ENCODE measurements around the gene CRHBP. TPM values are rescaled to one million over a fixed set of nuclear protein-coding genes. Genes with fewer than 3 reads are reported as not detected.

The CRHBP gene
- total RNA-seq, 1 experiment from 2014 or later, result not detected

DNA sequence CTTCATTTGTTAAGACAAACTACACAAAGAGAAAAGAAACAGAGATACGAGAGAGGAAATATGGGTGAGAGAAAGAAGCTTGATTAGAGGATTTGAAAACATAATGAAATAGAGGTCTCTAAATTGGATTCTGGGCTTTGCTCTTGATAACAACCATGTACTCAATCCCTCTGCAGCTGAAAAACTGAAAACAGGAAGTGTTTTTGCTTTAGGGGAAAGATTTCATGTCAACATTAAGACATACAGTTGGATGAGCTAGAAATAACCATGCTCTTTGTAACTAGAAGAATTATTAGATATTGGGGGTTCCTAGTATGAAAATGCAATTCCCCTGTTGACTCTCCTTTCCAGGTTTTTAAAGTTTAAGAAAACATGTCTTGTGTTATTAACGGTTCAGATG is 21.9 kb downstream of the CRHBP start:
- BruUV-seq (replicated peaks), result no TSS peak
- no peak overlapping the region for H3K27ac Mint-ChIP-seq (ENCODE audit: unreplicated experiment)

DNA sequence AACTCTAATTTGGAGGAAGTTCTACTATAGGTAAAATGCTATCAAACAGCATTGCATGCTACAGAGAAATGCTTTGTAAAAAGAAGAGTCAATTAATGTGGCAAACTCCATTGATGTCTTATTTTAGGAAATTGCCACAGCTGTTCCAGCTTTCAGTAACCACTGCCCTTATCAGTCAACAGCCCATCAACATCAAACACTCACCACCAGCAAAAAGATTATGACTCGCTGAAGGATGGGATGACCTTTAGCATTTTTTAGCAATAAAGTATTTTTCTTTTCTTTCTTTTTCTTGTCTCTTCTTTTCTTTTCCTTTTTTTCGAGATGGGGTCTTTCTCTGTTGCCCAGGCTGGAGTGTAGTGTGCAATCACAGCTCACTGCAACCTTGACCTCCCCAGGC is 26.0 kb downstream of the CRHBP start:
- H3K4me3 Mint-ChIP-seq (ENCODE audit: low read depth, unreplicated experiment), result no peak overlapping the region
- CTCF ChIA-PET, result no interaction called here
- no peaks in the 10 kb centered on the region for H3K36me3 Mint-ChIP-seq (ENCODE audit: insufficient read depth, unreplicated experiment)
- no TSS peak for BruUV-seq (replicated peaks)
- no peak for DNase-seq
- no peaks in the 10 kb centered on the region for H3K27me3 Mint-ChIP-seq (ENCODE audit: unreplicated experiment)
- TF ChIP-seq, protein P1, sequence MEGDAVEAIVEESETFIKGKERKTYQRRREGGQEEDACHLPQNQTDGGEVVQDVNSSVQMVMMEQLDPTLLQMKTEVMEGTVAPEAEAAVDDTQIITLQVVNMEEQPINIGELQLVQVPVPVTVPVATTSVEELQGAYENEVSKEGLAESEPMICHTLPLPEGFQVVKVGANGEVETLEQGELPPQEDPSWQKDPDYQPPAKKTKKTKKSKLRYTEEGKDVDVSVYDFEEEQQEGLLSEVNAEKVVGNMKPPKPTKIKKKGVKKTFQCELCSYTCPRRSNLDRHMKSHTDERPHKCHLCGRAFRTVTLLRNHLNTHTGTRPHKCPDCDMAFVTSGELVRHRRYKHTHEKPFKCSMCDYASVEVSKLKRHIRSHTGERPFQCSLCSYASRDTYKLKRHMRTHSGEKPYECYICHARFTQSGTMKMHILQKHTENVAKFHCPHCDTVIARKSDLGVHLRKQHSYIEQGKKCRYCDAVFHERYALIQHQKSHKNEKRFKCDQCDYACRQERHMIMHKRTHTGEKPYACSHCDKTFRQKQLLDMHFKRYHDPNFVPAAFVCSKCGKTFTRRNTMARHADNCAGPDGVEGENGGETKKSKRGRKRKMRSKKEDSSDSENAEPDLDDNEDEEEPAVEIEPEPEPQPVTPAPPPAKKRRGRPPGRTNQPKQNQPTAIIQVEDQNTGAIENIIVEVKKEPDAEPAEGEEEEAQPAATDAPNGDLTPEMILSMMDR (IDR thresholded peaks at IDR 0.05; ENCODE audit: unreplicated experiment), result no peak
- H3K27ac Mint-ChIP-seq (ENCODE audit: unreplicated experiment), result no peak overlapping the region
- intact Hi-C loops (cut with micrococcal nuclease; ENCODE audit: unreplicated experiment), result no loop called here
- H3K4me1 Mint-ChIP-seq (ENCODE audit: low read depth, unreplicated experiment), result no peaks in the 10 kb centered on the region
- no peaks in the 10 kb centered on the region for H3K9me3 Mint-ChIP-seq (ENCODE audit: low read depth, unreplicated experiment)

More for the DNA sequence above, 21.9 kb downstream of the CRHBP start:
- no peak for DNase-seq
- H3K9me3 Mint-ChIP-seq (ENCODE audit: low read depth, unreplicated experiment), result no peaks in the 10 kb centered on the region
- peaks cover 26% of the 10 kb centered on the region for H3K27me3 Mint-ChIP-seq (ENCODE audit: unreplicated experiment)
- no peak overlapping the region for H3K4me3 Mint-ChIP-seq (ENCODE audit: low read depth, unreplicated experiment)
- H3K36me3 Mint-ChIP-seq (ENCODE audit: insufficient read depth, unreplicated experiment), result no peaks in the 10 kb centered on the region
- intact Hi-C loops (cut with micrococcal nuclease; ENCODE audit: unreplicated experiment), result no loop called here
- CTCF ChIA-PET, result interaction anchor here (1.0 kb wide), 1 partner anchor 9 kb away, joined by 4 read pairs; no protein-coding TSS in a partner anchor
- no peaks in the 10 kb centered on the region for H3K4me1 Mint-ChIP-seq (ENCODE audit: low read depth, unreplicated experiment)
- TF ChIP-seq, protein P1 (IDR thresholded peaks at IDR 0.05; ENCODE audit: unreplicated experiment), result no peak

DNA sequence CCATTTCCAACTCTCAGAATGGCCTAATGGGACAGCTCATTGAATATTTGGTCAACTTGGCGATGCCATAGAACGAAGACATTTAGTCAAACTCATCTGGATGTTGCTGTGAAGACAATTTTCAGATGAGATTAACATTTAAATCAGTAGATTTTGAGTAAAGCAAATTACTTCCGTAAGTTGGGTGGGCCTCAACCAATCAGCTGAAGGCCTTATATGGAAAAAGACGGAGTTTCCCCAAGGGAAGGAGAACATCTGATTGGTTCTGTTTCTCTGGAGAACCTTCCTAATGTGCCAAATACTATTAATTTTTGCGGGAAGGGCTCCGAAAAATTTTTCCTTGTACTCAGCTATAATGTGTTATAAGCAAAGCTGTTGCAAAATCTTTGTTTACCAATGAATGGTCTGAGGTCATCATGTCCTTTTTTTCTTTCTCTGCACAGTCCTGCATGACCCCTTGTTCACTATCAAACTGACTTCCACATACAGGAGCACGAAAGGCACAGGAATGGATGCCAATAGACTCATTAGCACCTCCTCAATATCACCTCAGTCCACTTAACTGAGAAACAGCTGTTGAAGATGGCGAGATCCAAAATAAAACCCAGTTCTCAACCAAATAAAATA is 27.8 kb downstream of the CRHBP start:
- no peak overlapping the region for H3K4me3 Mint-ChIP-seq (ENCODE audit: low read depth, unreplicated experiment)
- CTCF ChIA-PET, result no interaction called here
- H3K9me3 Mint-ChIP-seq (ENCODE audit: low read depth, unreplicated experiment), result no peaks in the 10 kb centered on the region
- TF ChIP-seq, protein P1 (IDR thresholded peaks at IDR 0.05; ENCODE audit: unreplicated experiment), result no peak
- DNase-seq, result no peak
- BruUV-seq (replicated peaks), result no TSS peak
- H3K4me1 Mint-ChIP-seq (ENCODE audit: low read depth, unreplicated experiment), result no peaks in the 10 kb centered on the region
- intact Hi-C loops (cut with micrococcal nuclease; ENCODE audit: unreplicated experiment), result no loop called here
- H3K27ac Mint-ChIP-seq (ENCODE audit: unreplicated experiment), result no peak overlapping the region
- H3K27me3 Mint-ChIP-seq (ENCODE audit: unreplicated experiment), result no peaks in the 10 kb centered on the region
- no peaks in the 10 kb centered on the region for H3K36me3 Mint-ChIP-seq (ENCODE audit: insufficient read depth, unreplicated experiment)

DNA sequence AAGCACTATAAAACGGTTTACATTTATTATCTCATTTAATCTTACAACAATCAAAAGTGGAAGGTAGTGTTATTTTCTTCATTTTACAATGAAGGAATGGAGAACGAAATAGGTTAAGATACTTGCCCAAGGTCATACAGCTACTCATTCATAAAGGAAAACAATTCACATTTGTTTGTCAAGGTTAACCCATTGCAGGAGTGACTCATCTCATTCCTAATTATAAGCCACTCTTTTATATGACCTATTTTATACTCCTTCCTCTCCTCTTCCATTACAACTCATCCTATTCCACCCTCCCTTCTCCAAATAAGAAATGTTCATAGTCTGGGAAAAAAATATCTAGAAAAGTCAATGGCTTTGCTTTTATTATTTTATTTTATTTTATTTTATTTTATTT is 29.6 kb downstream of the CRHBP start:
- no TSS peak for BruUV-seq (replicated peaks)
- Mint-ChIP-seq H3K9me3 (ENCODE audit: low read depth, unreplicated experiment) (no peaks in the 10 kb centered on the region), H3K4me3 (ENCODE audit: low read depth, unreplicated experiment) (no peak overlapping the region), H3K36me3 (ENCODE audit: insufficient read depth, unreplicated experiment) (no peaks in the 10 kb centered on the region), H3K27ac (ENCODE audit: unreplicated experiment) (no peak overlapping the region), H3K27me3 (ENCODE audit: unreplicated experiment) (no peaks in the 10 kb centered on the region), H3K4me1 (ENCODE audit: low read depth, unreplicated experiment) (no peaks in the 10 kb centered on the region)
- TF ChIP-seq, protein P1 (IDR thresholded peaks at IDR 0.05; ENCODE audit: unreplicated experiment), result no peak
- no peak for DNase-seq
- CTCF ChIA-PET, result no interaction called here
- intact Hi-C loops (cut with micrococcal nuclease; ENCODE audit: unreplicated experiment), result no loop called here
